Fibroblast of lung (primary cell): ENCODE measurements around the gene LRRC70. TPM values are rescaled to one million over a fixed set of nuclear protein-coding genes. Genes with fewer than 3 reads are reported as not detected.

Experiments
- DNase-seq, 2 donors: peaks; one replicate each; pipeline versions ENCODE4 v3.0.0 to v3.0.0-alpha.2; 2010; ENCODE audit warnings: low read depth in 2 of 2
- H2AFZ ChIP-seq: 2 replicates; pipeline ENCODE4 v1.5.1; 2012; ENCODE audit warnings: low read length, control low read depth, inconsistent platforms
- H3K27ac ChIP-seq: 2 replicates; pipeline ENCODE4 v1.5.1; 2011; ENCODE audit warnings: low read length, control low read depth; ENCODE audit not compliant: insufficient read depth
- H3K27me3 ChIP-seq: 2 replicates; pipeline ENCODE4 v1.5.1; 2011; ENCODE audit warnings: mild to moderate bottlenecking, low read length; ENCODE audit not compliant: control insufficient read depth, insufficient read depth
- H3K36me3 ChIP-seq: 2 replicates; pipeline ENCODE4 v1.5.1; 2011; ENCODE audit warnings: low read length; ENCODE audit not compliant: control insufficient read depth, insufficient read depth
- H3K4me1 ChIP-seq: 2 replicates; pipeline ENCODE4 v1.5.1; 2011; ENCODE audit warnings: low read length; ENCODE audit not compliant: control insufficient read depth, insufficient read depth; ENCODE audit errors: extremely low read depth
- H3K4me2 ChIP-seq: 2 replicates; pipeline ENCODE4 v1.5.1; 2011; ENCODE audit warnings: low read length, control low read depth; ENCODE audit not compliant: insufficient read depth; ENCODE audit errors: extremely low read depth
- H3K4me3 ChIP-seq, 4 experiments: fragments of 200-600 bp in 1 of 4; sonication (generic) in 1 of 4; replicated peaks in 1 of 4; 2 replicates each; pipeline ENCODE4 v1.5.1; 2011 to 2016; ENCODE audit warnings: low read length in 4 of 4, low read depth in 3 of 4, mild to moderate bottlenecking in 3 of 4, control low read depth in 2 of 4, inconsistent platforms in 1 of 4, mixed read lengths in 1 of 4; ENCODE audit not compliant: insufficient read depth in 1 of 4; ENCODE audit errors: control extremely low read depth in 1 of 4
- H3K79me2 ChIP-seq: 2 replicates; pipeline ENCODE4 v1.5.1; 2012; ENCODE audit warnings: mild to moderate bottlenecking, low read length, inconsistent platforms; ENCODE audit not compliant: control insufficient read depth, insufficient read depth
- H3K9ac ChIP-seq: 2 replicates; pipeline ENCODE4 v1.5.1; 2011; ENCODE audit warnings: mild to moderate bottlenecking, low read length, control low read depth; ENCODE audit not compliant: insufficient read depth
- H3K9me3 ChIP-seq: 2 replicates; pipeline ENCODE4 v1.5.1; 2012; ENCODE audit warnings: low read depth, low read length; ENCODE audit not compliant: control insufficient read depth, insufficient read depth
- H4K20me1 ChIP-seq: 2 replicates; pipeline ENCODE4 v1.5.1; 2011; ENCODE audit warnings: low read length; ENCODE audit not compliant: control insufficient read depth, insufficient read depth; ENCODE audit errors: extremely low read depth
- CTCF ChIP-seq, 2 donors: IDR thresholded peaks in 1 of 2; conservative IDR thresholded peaks in 1 of 2; 1 replicate in 1 of 2; 2 replicates in 1 of 2; pipeline ENCODE4 v1.5.1; 2011 to 2012; ENCODE audit warnings: low read length in 2 of 2, control low read depth in 1 of 2, inconsistent platforms in 1 of 2, low read depth in 1 of 2, mild to moderate bottlenecking in 1 of 2
- EZH2 ChIP-seq: IDR thresholded peaks from 2 replicates; pipeline ENCODE4 v1.5.1; 2012; ENCODE audit warnings: low read length, control low read depth, mild to moderate bottlenecking; ENCODE audit errors: missing control alignments
- polyA plus RNA-seq, 2 donors: library from polyadenylated mRNA; depleted of rRNA in 1 of 2; stranded (reverse) in 1 of 2; unstranded in 1 of 2; fragments of >200 nt; gene quantifications; 2 replicates each; pipeline ENCODE4 v1.2.1, GENCODE V29; 2011 to 2012; ENCODE audit warnings: missing spikeins in 1 of 2
- total RNA-seq: library from RNA; depleted of rRNA; stranded (reverse); fragments of >200 nt; gene quantifications from 2 replicates; pipeline ENCODE4 v1.2.1, GENCODE V29; 2014

Gene LRRC70
- total and polyA plus RNA-seq, 2 donors (not counting 1 experiment from before 2014, with no cell fraction given): 0.34 to 1.3 TPM

- DNase-seq: no peak
- H3K4me3 ChIP-seq: no peak overlapping the region
- no peak overlapping the region for H2AFZ ChIP-seq
- no peak overlapping the region for H3K27ac ChIP-seq
- no peaks in the 10 kb centered on the region for H3K36me3 ChIP-seq
- no peaks in the 10 kb centered on the region for H3K4me1 ChIP-seq
- H3K9ac ChIP-seq: no peak overlapping the region
- no peaks in the 10 kb centered on the region for H3K9me3 ChIP-seq
- no peaks in the 10 kb centered on the region for H4K20me1 ChIP-seq
- no peak overlapping the region for H3K4me2 ChIP-seq
- no peaks in the 10 kb centered on the region for H3K79me2 ChIP-seq
- TF ChIP-seq EZH2 (no peak), CTCF (conservative IDR thresholded peaks at IDR 0.05 in 1 of 2, IDR thresholded peaks at IDR 0.05 in 1 of 2; ENCODE audit: low read depth in 1 of 2, low read length in 2 of 2) (no peak)
- no peaks in the 10 kb centered on the region for H3K27me3 ChIP-seq
These were observed 10.5 kb upstream of the LRRC70 start for GRCh38 chr5:62568143-62568542.

GRCh38 chr5:62568800-62569432 lies 9.7 kb upstream of the LRRC70 start:
- H3K4me3 ChIP-seq: no peak overlapping the region
- H3K9ac ChIP-seq: no peak overlapping the region
- no peak overlapping the region for H2AFZ ChIP-seq
- H3K27ac ChIP-seq: no peak overlapping the region
- no peaks in the 10 kb centered on the region for H3K79me2 ChIP-seq
- TF ChIP-seq EZH2 (no peak), CTCF (conservative IDR thresholded peaks at IDR 0.05 in 1 of 2, IDR thresholded peaks at IDR 0.05 in 1 of 2; ENCODE audit: low read depth in 1 of 2, low read length in 2 of 2) (no peak)
- H4K20me1 ChIP-seq: no peaks in the 10 kb centered on the region
- no peaks in the 10 kb centered on the region for H3K4me1 ChIP-seq
- H3K9me3 ChIP-seq: no peaks in the 10 kb centered on the region
- no peaks in the 10 kb centered on the region for H3K36me3 ChIP-seq
- DNase-seq: peak in 1 of 2 donors; percentile 4
- H3K27me3 ChIP-seq: no peaks in the 10 kb centered on the region
- no peak overlapping the region for H3K4me2 ChIP-seq

GRCh38 chr5:62569470-62569869 lies 9.1 kb upstream of the LRRC70 start:
- peak in 1 of 2 donors; percentile 12 for DNase-seq
- Histone ChIP-seq H3K4me2 (no peak overlapping the region), H3K9me3 (no peaks in the 10 kb centered on the region), H3K27ac (no peak overlapping the region), H3K36me3 (no peaks in the 10 kb centered on the region), H3K9ac (no peak overlapping the region), H4K20me1 (no peaks in the 10 kb centered on the region), H3K4me1 (no peaks in the 10 kb centered on the region), H3K79me2 (no peaks in the 10 kb centered on the region), H2AFZ (no peak overlapping the region), H3K27me3 (no peaks in the 10 kb centered on the region), H3K4me3 (no peak overlapping the region)
- TF ChIP-seq CTCF (conservative IDR thresholded peaks at IDR 0.05 in 1 of 2, IDR thresholded peaks at IDR 0.05 in 1 of 2; ENCODE audit: low read depth in 1 of 2, low read length in 2 of 2) (no peak), EZH2 (no peak)
